ENCODE measurements around the gene UBE2J1.
A peak's percentile ranks its signal among the peaks of the same experiment; 100 is the strongest.

The UBE2J1 gene

DNA sequence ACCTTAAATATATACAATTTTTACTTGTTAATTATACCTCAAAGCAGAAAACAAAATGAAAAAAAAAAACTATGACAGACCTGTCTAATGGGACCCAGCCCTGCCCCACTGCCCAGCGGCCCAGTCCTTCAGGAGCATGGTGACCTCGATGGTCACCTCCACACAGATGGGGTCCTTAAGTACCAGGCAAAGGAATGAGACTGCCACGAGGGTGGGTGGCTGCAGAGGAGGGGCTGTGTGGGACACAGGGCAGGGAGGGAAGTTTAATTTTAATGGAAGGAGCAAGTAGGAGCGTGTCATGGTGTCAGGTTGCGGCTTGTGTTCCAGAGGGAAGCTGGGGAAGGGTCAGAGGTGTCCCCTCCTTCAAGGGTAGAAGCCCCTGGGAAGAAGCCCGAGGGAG lies 66.0 kb downstream of the UBE2J1 start:
- DNase-seq, result no peak

DNA sequence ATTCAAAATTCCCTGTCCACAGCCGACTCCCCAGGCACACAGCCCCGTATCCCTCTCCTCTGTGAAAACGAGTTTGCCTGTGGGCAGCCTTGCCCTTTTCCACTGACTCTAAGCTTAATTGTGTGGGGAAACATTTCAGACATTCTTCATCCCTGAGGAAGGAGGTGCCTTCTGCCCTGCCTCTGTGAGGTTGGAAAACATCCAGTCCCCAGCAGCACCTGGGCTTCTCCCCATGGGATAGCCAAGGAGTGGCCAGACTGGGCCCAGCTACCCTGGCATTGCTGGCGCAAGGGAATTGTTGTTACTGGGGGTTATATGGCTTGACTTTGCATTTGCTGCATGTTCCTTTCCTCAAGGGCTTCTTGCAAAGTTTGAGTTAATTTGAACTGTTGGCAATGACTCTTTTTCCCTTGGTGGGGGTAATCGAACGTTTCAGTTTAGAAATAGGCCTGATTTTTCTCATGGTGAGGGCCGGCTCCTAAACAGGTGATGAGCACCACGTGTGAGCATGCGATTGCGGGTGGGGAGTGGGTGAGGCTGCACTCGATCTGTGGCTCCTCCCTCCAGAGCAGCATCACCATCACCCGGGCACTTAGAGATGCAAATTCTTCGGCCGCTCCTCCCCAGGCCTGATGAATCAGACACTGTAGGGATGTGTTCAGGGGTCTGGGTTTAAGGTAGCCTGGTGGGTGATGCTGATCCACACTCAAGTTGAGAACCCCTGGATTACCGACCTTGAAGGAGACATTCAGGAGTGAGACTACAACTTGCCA lies 67.4 kb downstream of the UBE2J1 start:
- DNase-seq, result no peak

DNA sequence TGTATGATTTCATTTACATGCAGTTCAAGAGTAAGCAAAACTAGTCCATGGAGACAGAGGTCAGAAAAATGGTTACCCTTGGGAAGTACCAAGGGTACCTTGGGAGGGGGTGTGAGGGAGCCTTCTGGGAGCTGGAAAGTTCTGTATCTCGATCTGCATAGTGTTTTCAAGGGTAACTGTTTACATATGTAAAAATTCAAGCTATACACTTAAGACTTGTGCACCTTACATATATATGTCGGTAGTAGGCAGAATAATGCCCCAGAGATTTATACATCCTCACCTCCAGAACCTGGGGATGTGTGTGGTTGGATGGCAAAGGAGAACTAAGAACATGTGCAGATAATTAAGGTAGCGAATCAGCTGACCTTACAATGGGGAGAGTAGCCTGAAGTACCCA lies 68.4 kb downstream of the UBE2J1 start:
- DNase-seq, result no peak

DNA sequence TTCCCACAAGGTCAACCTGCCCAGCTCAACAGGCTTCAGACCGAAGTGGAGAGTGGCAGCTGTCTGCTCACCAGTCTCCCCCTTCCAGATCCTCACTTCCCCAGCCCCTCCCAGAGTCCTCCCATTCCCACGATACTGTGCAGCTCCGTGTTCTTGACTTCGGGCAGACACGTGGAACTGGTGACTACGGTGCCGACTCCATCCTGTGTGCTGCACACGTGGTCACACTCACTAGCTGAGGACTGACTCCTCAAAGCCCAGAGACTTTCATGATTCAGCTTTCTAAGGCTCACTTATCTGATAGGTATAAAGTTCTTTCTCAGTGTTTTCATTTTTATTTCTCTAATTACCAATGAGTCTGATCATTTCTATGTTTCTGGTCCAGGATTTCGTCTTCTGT lies 69.8 kb downstream of the UBE2J1 start:
- no peak for DNase-seq

GRCh38 chr6:89281779-89282246 lies 70.7 kb downstream of the UBE2J1 start:
- peak; percentile 54 for DNase-seq

GRCh38 chr6:89278956-89279355 lies 73.6 kb downstream of the UBE2J1 start:
- DNase-seq, result no peak

Data from CD4-positive, alpha-beta T cell treated with Interleukin-10 for 1 hour (primary cell).